GM21786 (cell line): ENCODE measurements around the gene CDK4.
"Not testable (repeated sequence)": the region's sequence is repeated elsewhere in the genome, so short reads cannot be mapped to it uniquely, and the experiment has no call there.

ENCODE experiments used
- ATAC-seq: cut with Tn5 transposase; IDR thresholded peaks from one replicate; pipeline ENCODE4 v1.9.1; 2021; ENCODE audit not compliant: unreplicated experiment

The CDK4 gene

DNA sequence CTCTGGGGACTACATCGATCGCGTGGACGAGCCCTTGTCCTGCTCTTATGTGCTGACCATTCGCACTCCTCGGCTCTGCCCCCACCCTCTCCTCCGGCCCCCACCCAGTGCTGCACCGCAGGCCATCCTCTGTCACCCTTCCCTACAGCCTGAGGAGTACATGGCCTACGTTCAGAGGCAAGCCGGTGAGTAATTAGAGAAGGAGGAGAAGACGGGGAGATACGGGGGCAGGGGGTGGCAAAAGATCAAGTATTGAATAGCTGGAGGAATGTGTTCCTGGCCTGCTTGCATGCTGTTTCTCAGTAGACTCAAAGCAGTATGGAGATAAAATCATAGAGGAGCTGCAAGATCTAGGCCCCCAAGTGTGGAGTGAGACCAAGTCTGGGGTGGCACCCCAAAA is 36.3 kb downstream of the CDK4 start:
- ATAC-seq: no peak

DNA sequence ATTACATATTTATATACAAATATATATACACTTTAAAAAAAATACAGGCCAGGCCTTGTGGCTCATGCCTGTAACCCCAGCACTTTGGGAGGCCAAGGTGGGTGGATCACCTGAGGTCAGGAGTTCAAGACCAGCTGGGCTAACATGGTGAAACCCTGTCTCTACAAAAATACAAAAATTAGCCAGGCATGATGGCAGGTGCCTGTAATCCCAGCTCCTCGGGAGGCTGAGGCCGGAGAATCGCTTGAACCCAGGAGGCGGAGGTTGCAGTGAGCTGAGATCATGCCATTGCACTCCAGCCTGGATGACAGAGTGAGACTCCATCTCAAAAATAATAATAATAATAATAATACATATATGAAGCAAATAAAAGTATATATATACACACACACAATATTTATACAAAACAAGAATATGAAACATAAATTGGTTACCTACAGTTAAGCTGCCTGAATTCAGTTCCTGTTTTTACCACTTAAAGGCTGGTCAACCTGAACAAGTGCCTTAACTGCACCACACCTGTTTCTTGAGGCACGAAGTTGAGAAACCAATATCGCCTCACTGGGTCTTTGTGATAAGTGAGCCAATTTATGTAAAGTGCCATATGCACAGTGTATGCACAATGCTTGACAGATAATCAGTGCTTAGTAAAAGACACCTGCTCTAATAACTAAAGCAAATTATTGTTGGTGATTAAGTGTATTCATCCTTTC is 36.9 kb downstream of the CDK4 start:
- ATAC-seq: not testable (repeated sequence)

DNA sequence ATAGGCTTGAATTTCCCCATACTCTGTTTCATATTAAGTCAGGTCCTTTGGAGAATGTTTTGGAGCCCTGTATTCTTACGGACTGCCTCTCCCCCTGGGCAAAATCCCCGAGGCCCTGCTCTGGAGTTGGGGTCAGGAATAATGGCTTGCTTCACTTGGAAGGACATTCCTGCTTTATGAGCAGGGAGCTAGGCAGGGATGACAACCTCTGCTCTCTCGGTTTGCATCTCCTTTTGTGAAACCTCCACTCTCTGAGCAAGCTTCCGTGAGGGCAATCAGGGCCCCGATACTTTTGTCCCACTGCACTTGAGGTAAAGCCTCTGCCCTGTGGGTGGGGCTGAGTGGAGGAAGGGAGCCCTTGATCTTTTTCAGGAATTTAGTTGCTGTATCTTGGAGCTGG is 38.9 kb downstream of the CDK4 start:
- no peak for ATAC-seq

DNA sequence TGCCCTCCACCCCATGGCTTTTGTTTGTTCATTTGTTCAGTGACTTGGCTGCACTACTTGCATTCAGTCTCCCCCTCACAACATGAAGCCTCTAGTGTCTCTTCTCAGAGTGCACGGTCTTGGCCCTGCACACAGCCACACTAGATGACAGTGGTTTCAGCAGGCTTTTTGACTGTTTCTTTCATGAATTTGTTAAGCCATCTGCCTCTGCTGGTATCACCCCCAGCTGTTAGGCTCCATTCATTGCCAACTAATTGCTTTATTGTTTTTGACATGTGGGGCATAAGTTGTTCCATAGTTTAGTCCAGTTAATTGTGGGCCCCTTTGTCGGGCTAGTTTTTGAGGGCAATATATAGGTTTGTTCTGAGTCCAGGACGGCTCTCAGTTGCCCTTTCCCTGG is 39.4 kb downstream of the CDK4 start:
- no peak for ATAC-seq

DNA sequence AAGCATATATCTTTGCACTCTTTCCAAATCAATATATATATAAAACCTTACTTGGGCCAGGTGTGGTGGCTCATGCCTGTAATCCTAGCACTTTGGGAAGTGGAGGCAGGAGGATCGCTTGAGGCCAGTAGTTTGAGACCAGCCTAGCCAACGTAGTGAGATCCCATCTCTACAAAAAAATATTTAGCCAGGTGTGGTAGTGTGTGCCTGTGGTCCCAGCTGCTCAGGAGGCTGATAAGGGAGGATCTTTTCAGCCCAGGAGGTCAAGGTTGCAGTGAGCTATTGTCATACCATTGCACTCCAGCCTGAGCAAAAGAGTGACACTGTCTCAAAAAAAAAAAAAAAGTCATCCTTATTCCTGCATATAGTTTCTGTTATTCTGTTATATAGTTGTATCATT is 43.8 kb downstream of the CDK4 start:
- ATAC-seq: no peak

DNA sequence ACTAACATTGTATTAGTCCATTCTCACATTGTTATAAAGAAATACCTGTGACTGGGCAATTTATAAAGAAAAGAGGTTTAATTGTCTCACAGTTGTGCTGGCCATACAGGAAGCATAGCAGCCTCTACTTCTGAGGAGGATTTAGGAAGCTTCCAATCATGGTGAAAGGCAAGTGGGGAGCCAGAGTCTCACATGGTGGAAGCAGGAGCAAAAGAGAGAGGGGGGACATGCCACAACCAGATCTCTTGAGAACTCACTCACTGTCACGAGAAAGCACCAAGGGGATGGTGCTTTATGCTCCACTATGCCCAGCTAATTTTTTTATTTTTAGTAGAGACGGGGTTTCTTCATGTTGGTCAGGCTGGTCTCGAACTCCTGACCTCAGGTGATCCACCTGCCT is 44.9 kb downstream of the CDK4 start:
- no peak for ATAC-seq

DNA sequence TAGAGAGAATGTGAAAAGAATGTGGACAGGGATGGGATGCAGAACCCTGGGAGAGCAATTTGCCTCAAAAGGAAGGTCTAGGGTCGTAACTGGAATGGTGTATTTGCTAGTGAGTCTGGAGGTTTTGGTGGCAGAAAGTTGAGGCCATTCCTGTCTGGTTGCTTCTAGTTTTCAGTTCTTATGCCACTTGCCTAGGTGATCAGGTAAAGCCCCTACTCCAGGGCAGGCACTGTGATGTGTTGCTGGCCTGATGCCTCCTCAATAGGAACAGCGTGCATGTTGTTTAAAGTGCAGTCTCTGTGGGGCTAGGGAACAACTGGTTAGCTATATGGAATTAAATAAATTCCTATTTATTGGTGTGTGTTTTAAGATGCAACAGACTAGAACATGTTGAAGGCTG is 51.8 kb downstream of the CDK4 start:
- no peak for ATAC-seq

DNA sequence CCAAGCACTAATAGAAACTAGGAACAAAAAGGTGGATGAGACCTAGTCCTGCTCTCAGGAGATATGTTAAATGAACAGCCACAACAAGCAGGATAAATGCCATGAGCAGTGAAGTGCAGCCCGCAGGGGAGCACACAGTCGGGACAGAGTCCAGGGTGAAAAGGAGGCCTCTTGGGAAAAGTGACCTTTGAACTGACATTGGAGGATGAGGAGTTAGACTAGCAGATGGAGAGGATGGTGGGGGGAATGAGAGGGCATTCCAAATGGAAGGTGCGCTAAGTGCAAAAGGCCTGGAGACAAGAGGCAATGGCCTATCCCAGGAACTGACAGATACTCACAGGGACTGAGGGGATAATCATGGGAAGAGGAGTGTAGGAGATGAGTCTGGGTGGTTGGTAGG is 53.7 kb downstream of the CDK4 start:
- ATAC-seq: no peak
